ENCODE measurements around the gene SYDE2.
"Not testable (repeated sequence)": the region's sequence is repeated elsewhere in the genome, so short reads cannot be mapped to it uniquely, and the experiment has no call there.

SYDE2 gene, protein sequence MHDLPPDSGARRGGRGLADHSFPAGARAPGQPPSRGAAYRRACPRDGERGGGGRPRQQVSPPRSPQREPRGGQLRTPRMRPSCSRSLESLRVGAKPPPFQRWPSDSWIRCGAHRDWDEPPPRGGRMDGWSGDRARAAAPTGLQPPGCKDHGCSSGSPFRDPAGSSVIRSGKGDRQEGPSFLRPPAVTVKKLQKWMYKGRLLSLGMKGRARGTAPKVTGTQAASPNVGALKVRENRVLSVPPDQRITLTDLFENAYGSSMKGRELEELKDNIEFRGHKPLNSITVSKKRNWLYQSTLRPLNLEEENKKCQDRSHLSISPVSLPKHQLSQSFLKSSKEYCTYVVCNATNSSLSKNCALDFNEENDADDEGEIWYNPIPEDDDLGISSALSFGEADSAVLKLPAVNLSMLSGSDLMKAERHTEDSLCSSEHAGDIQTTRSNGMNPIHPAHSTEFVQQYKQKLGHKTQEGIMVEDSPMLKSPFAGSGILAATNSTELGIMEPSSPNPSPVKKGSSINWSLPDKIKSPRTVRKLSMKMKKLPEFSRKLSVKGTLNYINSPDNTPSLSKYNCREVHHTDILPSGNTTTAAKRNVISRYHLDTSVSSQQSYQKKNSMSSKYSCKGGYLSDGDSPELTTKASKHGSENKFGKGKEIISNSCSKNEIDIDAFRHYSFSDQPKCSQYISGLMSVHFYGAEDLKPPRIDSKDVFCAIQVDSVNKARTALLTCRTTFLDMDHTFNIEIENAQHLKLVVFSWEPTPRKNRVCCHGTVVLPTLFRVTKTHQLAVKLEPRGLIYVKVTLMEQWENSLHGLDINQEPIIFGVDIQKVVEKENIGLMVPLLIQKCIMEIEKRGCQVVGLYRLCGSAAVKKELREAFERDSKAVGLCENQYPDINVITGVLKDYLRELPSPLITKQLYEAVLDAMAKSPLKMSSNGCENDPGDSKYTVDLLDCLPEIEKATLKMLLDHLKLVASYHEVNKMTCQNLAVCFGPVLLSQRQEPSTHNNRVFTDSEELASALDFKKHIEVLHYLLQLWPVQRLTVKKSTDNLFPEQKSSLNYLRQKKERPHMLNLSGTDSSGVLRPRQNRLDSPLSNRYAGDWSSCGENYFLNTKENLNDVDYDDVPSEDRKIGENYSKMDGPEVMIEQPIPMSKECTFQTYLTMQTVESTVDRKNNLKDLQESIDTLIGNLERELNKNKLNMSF

DNA sequence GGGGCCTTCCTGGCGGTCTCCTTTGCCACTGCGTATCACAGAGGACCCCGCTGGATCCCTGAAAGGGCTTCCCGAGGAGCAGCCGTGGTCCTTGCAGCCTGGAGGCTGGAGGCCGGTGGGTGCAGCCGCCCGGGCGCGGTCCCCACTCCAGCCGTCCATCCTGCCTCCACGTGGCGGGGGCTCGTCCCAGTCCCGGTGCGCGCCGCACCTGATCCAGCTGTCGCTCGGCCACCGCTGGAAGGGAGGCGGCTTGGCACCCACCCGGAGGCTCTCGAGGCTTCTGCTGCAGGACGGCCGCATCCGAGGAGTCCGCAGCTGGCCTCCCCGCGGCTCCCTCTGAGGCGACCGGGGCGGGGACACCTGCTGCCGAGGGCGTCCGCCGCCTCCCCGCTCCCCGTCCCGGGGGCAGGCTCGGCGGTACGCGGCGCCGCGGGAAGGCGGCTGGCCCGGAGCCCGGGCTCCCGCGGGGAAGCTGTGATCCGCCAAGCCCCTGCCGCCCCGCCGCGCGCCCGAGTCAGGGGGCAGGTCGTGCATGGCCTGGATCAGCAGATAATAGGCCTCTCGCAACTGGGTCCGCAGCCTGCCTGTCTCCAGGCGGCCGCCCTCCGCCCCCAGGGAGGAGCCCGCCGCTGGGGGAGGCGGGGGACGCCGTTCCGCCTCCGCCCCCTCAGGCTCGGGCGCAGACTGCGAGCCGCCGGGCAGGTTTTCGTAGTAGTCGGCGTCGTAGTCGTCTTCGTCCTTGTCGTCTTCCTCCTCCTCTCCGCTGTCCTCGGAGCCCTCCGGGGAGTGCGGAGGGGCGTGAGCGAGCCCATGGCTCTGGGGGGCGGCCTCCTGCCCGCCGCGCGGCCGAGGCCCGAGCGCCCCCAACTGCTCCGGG lies at the start of gene SYDE2:
TSS of gene SYDE2 (minus strand) at position 554 of the 877 bp plus-strand sequence. CDS start at position 534, 20 bp downstream.
- DNase-seq (ENCODE audit: low read depth), result peak; percentile 39
- peak within 1 kb of the TSS; percentile 86 for H3K4me3 ChIP-seq (ENCODE audit: low read length)
- TF ChIP-seq, protein P1, sequence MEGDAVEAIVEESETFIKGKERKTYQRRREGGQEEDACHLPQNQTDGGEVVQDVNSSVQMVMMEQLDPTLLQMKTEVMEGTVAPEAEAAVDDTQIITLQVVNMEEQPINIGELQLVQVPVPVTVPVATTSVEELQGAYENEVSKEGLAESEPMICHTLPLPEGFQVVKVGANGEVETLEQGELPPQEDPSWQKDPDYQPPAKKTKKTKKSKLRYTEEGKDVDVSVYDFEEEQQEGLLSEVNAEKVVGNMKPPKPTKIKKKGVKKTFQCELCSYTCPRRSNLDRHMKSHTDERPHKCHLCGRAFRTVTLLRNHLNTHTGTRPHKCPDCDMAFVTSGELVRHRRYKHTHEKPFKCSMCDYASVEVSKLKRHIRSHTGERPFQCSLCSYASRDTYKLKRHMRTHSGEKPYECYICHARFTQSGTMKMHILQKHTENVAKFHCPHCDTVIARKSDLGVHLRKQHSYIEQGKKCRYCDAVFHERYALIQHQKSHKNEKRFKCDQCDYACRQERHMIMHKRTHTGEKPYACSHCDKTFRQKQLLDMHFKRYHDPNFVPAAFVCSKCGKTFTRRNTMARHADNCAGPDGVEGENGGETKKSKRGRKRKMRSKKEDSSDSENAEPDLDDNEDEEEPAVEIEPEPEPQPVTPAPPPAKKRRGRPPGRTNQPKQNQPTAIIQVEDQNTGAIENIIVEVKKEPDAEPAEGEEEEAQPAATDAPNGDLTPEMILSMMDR (conservative IDR thresholded peaks at IDR 0.05; ENCODE audit: low read depth, low read length), result no peak

DNA sequence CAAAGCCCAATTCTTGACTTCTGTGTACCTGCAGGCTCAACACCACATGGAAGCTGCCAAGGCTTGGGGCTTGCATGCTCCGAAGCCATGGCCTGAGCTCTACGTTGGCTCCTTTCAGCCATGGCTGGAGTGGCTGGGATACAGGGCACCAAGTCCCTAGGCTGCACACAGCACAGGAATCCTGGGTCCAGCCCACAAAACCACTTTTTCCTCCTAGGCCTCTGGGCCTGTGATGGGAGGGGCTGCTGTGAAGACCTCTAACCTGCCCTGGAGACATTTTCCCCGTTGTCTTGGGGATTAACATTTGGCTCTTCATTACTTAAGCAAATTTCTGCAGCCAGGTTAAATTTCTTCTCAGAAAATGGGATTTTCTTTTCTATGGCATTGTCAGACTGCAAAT lies 48.2 kb upstream of the SYDE2 start:
- DNase-seq (ENCODE audit: low read depth); H3K4me3 ChIP-seq (ENCODE audit: low read length): not testable (repeated sequence)

DNA sequence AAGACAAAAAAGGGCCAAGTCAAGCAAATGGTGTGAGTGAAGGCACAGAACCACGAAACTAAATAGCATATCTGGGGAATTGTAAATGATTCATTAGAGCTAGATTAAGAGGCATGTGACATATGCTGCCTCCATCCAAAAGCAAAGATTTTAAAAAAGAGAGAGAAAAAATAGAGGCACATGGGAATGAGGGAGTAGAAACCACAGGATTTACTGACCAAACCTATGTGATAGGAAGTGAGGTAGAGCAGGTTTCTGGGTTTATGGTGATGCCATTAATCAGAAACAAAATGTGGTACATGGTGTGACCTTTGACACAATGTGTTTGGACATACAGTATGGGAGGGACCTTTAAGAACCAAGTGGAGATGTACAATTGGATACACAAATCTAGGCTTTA lies 45.1 kb upstream of the SYDE2 start:
- no peak for DNase-seq (ENCODE audit: low read depth)
- H3K4me3 ChIP-seq (ENCODE audit: low read length), result no peak overlapping the region
- TF ChIP-seq, protein P1 (conservative IDR thresholded peaks at IDR 0.05; ENCODE audit: low read depth, low read length), result no peak

DNA sequence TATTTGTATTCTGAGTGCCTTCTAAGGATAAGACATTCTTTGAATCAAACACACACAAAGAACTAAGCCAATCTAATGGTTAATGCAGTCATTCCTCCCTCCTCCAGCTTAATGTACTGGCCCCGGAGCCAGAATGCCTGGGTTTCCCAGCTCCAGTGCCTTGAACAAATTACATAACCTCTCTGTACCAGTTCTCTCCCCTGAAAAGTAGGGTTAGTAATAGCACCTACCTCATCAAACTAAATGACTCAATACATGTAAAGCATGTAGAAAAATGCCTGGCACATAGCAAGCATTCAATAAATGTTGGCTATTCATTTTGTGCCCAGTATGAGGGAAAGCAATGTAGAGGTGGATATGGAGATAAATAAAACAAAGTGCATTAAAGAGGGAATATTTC lies 44.6 kb upstream of the SYDE2 start:
- DNase-seq (ENCODE audit: low read depth), result no peak
- H3K4me3 ChIP-seq (ENCODE audit: low read length), result no peak overlapping the region
- TF ChIP-seq, protein P1 (conservative IDR thresholded peaks at IDR 0.05; ENCODE audit: low read depth, low read length), result no peak

DNA sequence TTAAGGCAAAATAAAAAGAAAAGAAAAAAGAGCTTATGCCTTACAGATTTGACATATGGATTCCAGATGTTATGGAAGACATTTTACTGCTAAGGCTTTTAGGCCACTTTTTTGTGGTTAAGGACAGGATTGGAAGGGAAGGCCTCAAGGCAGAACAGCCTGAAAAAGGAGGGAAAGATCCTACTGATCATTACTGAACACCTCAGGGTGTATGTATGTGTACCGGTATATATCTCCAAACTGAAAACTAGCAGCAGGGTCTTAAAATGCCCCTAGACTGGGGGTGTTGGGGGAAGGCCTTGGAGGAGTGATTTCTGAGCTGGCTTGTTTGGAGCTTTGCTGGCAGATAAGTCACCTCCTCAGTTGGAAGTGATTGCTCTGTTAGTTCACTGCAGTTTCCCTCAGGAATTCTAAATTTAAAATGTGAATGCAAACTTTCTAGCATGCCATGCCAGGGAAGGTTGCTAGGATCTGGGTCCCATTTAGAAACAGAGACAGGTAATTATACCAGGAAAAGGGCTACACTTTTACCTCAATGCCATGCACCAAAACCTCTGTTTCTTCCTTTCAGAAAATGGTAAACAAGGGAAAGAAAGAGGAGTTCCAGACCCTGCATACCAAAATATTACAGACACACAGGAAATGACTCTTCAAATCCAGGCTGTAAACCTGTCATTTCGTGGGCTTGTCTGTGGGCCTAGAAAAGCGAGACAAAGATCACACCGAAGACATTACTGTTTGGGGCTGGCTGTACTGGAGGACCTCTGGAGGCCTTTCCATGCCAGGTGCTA lies 43.6 kb upstream of the SYDE2 start:
- TF ChIP-seq, protein P1 (conservative IDR thresholded peaks at IDR 0.05; ENCODE audit: low read depth, low read length), result no peak
- no peak for DNase-seq (ENCODE audit: low read depth)
- no peak overlapping the region for H3K4me3 ChIP-seq (ENCODE audit: low read length)

DNA sequence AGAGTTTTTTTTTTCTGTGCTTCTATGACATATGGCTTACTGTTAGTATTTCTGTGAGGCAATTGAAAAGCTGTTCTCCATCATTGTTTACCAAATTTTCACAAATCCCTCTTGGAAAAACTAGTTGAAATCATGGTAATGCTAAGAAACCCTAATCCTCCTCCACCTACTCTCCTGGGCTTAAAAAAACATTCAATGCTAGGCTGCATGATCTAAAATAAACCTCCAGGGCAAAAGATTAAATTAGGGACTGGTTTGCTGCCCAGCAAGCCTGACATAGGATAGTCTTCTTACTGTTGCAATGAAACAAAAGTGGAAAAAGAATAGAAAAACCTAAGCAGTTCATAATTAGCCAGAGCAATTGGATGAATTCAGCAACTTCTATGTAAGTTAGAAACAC lies 42.6 kb upstream of the SYDE2 start:
- TF ChIP-seq, protein P1 (conservative IDR thresholded peaks at IDR 0.05; ENCODE audit: low read depth, low read length), result no peak
- no peak for DNase-seq (ENCODE audit: low read depth)
- no peak overlapping the region for H3K4me3 ChIP-seq (ENCODE audit: low read length)
